Activated CD8-positive, alpha-beta T cell treated with anti-CD3 and anti-CD28 coated beads for 36 hours (primary cell): ENCODE measurements around the gene PPP6R2. TPM values are rescaled to one million over a fixed set of nuclear protein-coding genes. Genes with fewer than 3 reads are reported as not detected.

Experiments
- ATAC-seq: fragments of 200-7000 bp; cut with Tn5 transposase; one replicate; pipeline ENCODE4 v1.10.0; 2021; ENCODE audit warnings: mild to moderate bottlenecking, moderate library complexity
- CTCF ChIA-PET: fragments of 350-600 bp; sonication (Branson Sonifier 250); formaldehyde crosslinking; loops from one replicate; lab custom pipeline; 2021; ENCODE audit warnings: antibody characterized with exemption; lab: Charles Lee
- POLR2A ChIA-PET: fragments of 350-600 bp; sonication (Branson Sonifier 250); formaldehyde crosslinking; loops from one replicate; lab custom pipeline; 2021; ENCODE audit warnings: antibody characterized with exemption; lab: Charles Lee
- DNase-seq: peaks from one replicate; pipeline ENCODE4 v3.0.0-alpha.2; 2020
- H3K27ac Mint-ChIP-seq: one replicate; pipeline ENCODE4 v1.8.0; 2021; ENCODE audit warnings: mild to moderate bottlenecking, mixed read lengths
- H3K27me3 Mint-ChIP-seq: one replicate; pipeline ENCODE4 v1.8.0; 2021; ENCODE audit warnings: mixed read lengths
- H3K36me3 Mint-ChIP-seq: one replicate; pipeline ENCODE4 v1.8.0; 2021; ENCODE audit warnings: low read depth, mixed read lengths
- H3K4me1 Mint-ChIP-seq: one replicate; pipeline ENCODE4 v1.8.0; 2021; ENCODE audit warnings: low read depth, mixed read lengths
- H3K4me3 Mint-ChIP-seq: one replicate; pipeline ENCODE4 v1.8.0; 2021; ENCODE audit warnings: mild to moderate bottlenecking, moderate library complexity, mixed read lengths
- H3K9me3 Mint-ChIP-seq: one replicate; pipeline ENCODE4 v1.8.0; 2021; ENCODE audit warnings: mixed read lengths
- CTCF ChIP-seq: fragments of 200-600 bp; IDR thresholded peaks from one replicate; pipeline ENCODE4 v1.8.0; 2022; ENCODE audit warnings: antibody characterized with exemption, mild to moderate bottlenecking
- intact Hi-C: fragments of 100-400 bp; cut with micrococcal nuclease; formaldehyde crosslinking; loops from one replicate; pipeline ENCODE4 v1.10.0; 2022
- total RNA-seq, 2 experiments: library from RNA; stranded (reverse); gene quantifications; one replicate each; pipeline ENCODE4 v1.2.3, GENCODE V29; 2021

Gene PPP6R2
- total RNA-seq, 2 experiments from 2014 or later = 44.2 to 44.3 TPM

DNA sequence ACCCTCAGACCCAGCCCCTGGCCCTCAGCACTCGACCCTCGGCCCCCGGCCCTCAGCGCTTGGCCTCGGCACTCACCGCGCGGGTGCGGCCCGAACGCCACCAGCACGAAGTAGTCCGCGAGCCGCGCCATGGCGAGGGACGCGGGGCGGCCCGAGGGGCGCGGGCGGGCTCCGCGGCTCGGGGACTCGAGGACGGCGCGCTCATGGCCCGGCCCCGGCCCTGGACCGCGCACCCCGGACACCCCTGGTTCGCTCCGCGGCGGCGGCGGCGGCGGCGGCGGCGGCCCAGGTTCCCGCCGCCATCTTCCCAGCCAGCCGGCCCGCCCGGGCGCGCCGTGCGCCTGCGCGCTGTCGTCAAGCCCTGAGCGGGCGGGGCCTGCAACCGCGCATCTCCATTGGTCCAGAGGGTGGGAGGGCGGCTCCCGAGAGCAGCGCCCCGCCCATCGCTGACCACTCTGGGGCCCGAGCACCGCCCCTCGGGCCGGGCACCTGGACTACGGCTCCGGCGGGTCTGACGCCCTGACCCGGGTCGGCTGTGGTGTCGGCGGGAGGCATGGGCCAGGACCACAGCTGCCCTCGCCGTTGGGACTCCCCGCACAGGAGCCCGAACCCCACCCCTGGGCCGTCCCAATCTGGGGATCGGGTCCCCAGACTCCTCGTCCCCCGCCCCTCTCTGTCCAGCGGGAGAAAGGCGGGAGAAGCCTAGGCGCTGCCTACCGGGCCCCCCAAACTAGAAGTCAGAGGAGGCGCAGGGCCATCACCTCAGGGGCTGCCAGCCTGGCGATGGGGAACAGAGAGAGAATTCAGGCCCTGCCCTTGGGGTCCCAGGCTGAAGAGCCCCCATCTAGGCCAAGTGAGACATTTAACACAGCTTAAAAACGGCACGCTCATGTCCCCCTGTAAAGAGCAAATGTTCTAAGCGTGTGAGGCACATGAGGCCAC is 131.9 kb downstream of the PPP6R2 start, which contains the start of gene SBF1:
SBF1 (minus strand) TSS at position 326 of the 942 bp plus-strand sequence; CDS start at position 131, 195 bp downstream.
- DNase-seq = peak; percentile 91
- ATAC-seq = peak; percentile 76
- peak within 1 kb of the TSS; percentile 95 for H3K27ac Mint-ChIP-seq
- ChIA-PET CTCF (interaction anchor here (0.5 to 3.9 kb wide), 3 partner anchors 51 to 146 kb away, joined by 3 to 15 read pairs (median 13); partner anchors contain the start of gene SCO2), POLR2A (interaction anchor here (0.6 to 3.8 kb wide), 3 partner anchors 35 to 77 kb away, joined by 3 to 21 read pairs (median 8); partner anchors contain the start of gene SCO2)
- H3K36me3 Mint-ChIP-seq = peaks cover 1% of the 10 kb centered on the region
- no peak for TF ChIP-seq CTCF
- intact Hi-C loops = no loop called here
- H3K4me1 Mint-ChIP-seq = peaks cover 46% of the 10 kb centered on the region
- H3K9me3 Mint-ChIP-seq = no peaks in the 10 kb centered on the region
- peaks cover 2% of the 10 kb centered on the region for H3K27me3 Mint-ChIP-seq
- H3K4me3 Mint-ChIP-seq = peak within 1 kb of the TSS; percentile 99

GRCh38 chr22:50475652-50476002 is 132.5 kb downstream of the PPP6R2 start:
- no peak for TF ChIP-seq CTCF
- ATAC-seq (no peak), DNase-seq (no peak)
- Mint-ChIP-seq H3K4me3 (peak overlapping the region; percentile 63), H3K27me3 (peaks cover 6% of the 10 kb centered on the region), H3K4me1 (peaks cover 43% of the 10 kb centered on the region), H3K36me3 (peaks cover 1% of the 10 kb centered on the region), H3K9me3 (no peaks in the 10 kb centered on the region), H3K27ac (peak overlapping the region; percentile 72)
- CTCF ChIA-PET = interaction anchor here (0.5 to 1.4 kb wide), 2 partner anchors 22 to 58 kb away, joined by 3 to 4 read pairs; no protein-coding TSS in a partner anchor
- POLR2A ChIA-PET = interaction anchor here (0.6 to 1.1 kb wide), 2 partner anchors 32 to 78 kb away, joined by 3 read pairs; partner anchors contain the start of genes LMF2 and NCAPH2
- intact Hi-C loops = no loop called here

DNA sequence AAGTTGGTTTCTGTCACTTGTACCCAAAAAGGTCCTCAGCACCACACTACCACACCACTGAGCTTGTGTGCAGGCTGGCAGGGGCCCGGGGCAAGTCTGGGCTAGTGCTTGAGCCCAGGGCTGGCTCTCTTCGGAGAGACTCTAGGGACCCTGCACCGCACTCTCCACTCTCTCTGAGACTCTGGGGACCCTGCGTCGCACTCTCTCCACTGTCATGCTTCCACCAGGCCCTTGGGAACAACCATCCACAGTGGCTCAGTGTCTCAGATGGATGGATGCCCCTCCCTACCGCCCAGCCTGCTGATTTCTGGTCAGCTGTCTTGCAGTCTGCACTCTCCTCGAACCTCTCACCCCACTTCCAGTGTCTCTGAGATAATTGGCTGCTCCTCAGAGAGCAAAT is 133.7 kb downstream of the PPP6R2 start:
- DNase-seq (no peak), ATAC-seq (no peak)
- TF ChIP-seq CTCF = no peak
- H3K27me3 Mint-ChIP-seq = peaks cover 6% of the 10 kb centered on the region
- ChIA-PET CTCF (interaction anchor here (1.0 to 1.4 kb wide), 3 partner anchors 10 to 31 kb away, joined by 3 to 4 read pairs (median 4); partner anchors contain the start of genes LMF2 and MIOX), POLR2A (interaction anchor here (1.1 kb wide), 1 partner anchor 31 kb away, joined by 3 read pairs; the partner anchor contains the start of genes LMF2 and NCAPH2)
- no peaks in the 10 kb centered on the region for H3K9me3 Mint-ChIP-seq
- no peak overlapping the region for H3K4me3 Mint-ChIP-seq
- H3K27ac Mint-ChIP-seq = peak overlapping the region; percentile 55
- peaks cover 31% of the 10 kb centered on the region for H3K4me1 Mint-ChIP-seq
- H3K36me3 Mint-ChIP-seq = peaks cover 1% of the 10 kb centered on the region
- intact Hi-C loops = no loop called here

GRCh38 chr22:50477923-50478322 is 134.8 kb downstream of the PPP6R2 start:
- no peak overlapping the region for H3K27ac Mint-ChIP-seq
- ChIA-PET POLR2A (interaction anchor here (0.6 to 1.1 kb wide), 4 partner anchors 8 to 93 kb away, joined by 3 to 4 read pairs (median 3); partner anchors contain the start of genes MIOX and SCO2), CTCF (interaction anchor here (1.2 to 1.5 kb wide), 2 partner anchors 20 to 48 kb away, joined by 4 read pairs; partner anchors contain the start of gene SCO2)
- intact Hi-C loops = no loop called here
- TF ChIP-seq CTCF = no peak
- H3K4me1 Mint-ChIP-seq = peaks cover 20% of the 10 kb centered on the region
- ATAC-seq = no peak
- no peaks in the 10 kb centered on the region for H3K9me3 Mint-ChIP-seq
- DNase-seq = no peak
- peaks cover 6% of the 10 kb centered on the region for H3K27me3 Mint-ChIP-seq
- H3K36me3 Mint-ChIP-seq = peaks cover 1% of the 10 kb centered on the region
- no peak overlapping the region for H3K4me3 Mint-ChIP-seq
